GM19193 (cell line): Measurements from ENCODE around the gene NDUFS7.
A peak's percentile ranks its signal among the peaks of the same experiment; 100 is the strongest.

Experiments used
- POLR2A ChIP-seq: IDR thresholded peaks from 4 replicates; pipeline ENCODE4 v1.6.1; 2011; ENCODE audit not compliant: insufficient read depth, insufficient read length; ENCODE audit errors: extremely low read depth

The NDUFS7 gene

GRCh38 chr19:1400281-1401137 is 16.8 kb downstream of the NDUFS7 start:
- no peak for TF ChIP-seq POLR2A

GRCh38 chr19:1401138-1401888 is 17.6 kb downstream of the NDUFS7 start, which contains the start of gene GAMT:
GAMT (minus strand) TSS chr19:1401542; CDS start chr19:1401476, 66 bp downstream.
- TF ChIP-seq POLR2A = peak; percentile 64

DNA sequence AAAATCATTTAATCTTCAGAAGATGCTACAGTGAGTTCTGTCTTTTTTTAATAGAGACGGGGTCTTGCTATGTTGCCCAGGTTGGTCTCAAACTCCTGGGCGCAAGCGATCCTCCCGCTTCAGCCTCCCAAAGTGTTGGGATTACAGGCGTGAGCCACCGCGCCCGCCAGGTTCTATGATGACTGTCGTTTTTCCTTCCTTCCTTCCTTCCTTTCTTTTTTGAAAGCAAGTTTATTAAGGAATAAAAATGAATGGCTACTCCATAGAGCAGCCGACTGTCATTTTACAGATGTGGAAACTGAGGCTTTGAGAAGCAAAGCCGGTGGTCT is 18.1 kb downstream of the NDUFS7 start:
- no peak for TF ChIP-seq POLR2A

GRCh38 chr19:1402411-1403070 is 18.8 kb downstream of the NDUFS7 start:
- TF ChIP-seq POLR2A = no peak

DNA sequence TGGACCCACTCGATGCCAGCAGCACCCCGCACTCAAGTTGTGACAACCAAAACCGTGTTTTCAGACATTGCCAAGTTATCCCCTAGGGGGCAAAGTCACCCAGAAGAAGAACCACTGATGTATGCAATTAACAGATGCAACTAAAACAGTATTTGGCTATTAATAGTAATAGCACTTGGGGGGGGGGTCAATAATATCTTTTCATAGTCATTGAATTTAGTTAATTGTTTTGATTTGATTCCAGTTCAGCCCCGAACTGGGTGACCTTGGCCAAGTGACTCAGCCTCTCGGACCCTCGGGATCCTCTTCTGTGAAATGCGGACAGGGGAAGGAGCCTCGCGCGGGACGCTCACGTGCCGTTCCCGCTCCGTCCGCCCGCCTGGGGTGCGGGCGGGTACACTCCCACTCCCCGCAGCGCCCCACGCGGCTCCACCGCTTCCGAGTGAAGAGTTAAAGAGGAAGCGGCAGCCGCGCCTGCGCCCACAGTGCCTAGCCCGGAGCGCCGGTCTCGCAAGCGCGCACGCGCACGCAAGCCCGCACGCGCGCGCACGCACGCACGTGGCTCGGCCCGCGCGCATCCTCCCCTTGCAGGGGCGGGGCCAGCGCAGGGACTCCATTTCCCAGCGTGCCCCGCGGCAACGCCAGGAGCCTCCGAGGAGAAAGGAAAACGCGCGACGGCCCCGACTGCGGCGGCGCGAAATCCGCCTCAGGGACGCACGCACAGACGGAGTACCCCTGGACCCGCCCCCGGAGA is 23.2 kb downstream of the NDUFS7 start:
- TF ChIP-seq POLR2A = peak; percentile 73

DNA sequence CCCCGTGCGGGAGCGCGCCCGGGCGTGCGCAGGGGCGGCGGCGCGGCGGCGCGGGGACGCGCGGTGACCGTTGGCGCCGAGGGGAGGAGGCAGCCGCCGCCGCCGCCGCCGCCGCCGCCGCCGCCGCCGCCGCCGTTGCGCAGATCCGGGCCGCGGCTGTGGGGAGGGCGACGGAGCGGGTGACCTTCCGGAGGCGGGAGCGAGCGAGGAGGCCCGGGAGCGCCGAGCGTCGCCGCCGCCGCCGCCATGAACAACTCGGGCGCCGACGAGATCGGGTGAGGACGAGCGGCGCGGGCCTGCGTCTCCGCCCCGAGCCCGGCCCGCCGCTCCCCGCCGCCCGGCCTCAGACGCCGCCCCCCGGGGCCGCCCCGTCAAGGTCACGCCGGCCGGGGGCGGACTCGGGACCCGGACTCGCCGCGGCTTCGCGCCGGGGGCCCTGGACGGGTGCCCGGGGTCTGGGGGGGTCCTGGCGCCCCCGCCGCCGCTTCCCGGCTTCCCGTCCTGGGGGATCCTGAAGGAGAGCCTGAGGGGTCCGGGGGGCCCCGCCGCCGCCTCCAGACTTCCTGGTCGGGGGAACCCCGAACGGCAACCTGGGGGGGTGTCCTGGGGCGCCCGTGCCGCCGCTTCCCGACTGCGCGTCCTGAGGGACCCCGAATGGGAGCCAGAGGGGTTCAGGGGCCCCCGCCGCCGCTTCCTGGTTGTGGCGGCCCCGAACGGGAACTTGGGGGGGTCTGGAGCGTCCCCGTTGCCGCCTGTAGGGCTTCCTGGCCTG is 24.0 kb downstream of the NDUFS7 start, which contains the start of gene DAZAP1:
Gene DAZAP1, plus strand, starts transcription at position 59 of the 772 bp plus-strand sequence. Its CDS starts 188 bp downstream, at position 247.
- TF ChIP-seq POLR2A = no peak

GRCh38 chr19:1408300-1409203 is 24.8 kb downstream of the NDUFS7 start:
- TF ChIP-seq POLR2A = no peak

DNA sequence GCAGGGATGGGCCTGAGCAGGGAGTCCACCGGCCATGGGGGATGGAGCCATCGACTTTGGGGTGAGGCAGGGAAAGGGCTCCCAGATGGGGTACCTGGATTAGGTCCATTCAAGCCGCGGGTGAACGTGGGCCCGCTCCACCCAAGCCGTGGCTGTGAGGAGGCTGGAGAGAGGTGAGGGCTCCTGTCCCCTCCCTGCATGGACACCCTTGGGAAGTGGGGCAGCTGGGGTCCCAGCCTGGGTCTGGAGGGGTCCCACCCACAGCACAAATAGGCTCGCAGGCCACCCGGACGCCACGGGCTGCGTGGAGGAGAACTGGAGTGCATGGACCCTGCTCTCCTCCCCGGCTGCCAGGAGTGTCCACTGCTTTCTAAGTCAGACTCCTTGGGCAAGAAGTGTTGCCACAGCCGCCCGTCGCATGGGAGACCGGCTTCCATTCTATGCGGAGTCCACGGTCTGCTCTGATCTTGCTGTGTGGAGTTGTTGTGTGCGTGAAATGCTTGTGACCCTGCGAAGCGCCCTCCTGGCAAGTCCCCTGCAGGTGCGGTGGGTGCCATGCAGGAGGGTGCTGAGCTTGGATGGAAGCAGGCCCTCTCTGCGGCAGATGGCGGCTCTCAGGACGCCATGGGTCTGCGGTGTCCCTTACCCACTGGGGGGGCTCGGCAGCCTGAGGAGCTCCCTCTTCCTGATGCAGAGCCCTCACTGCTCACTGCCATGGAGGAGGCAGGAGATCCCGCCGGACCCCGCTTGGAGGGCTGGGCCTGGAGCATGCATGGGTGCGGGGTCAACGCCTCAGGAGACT is 25.7 kb downstream of the NDUFS7 start:
- no peak for TF ChIP-seq POLR2A

DNA sequence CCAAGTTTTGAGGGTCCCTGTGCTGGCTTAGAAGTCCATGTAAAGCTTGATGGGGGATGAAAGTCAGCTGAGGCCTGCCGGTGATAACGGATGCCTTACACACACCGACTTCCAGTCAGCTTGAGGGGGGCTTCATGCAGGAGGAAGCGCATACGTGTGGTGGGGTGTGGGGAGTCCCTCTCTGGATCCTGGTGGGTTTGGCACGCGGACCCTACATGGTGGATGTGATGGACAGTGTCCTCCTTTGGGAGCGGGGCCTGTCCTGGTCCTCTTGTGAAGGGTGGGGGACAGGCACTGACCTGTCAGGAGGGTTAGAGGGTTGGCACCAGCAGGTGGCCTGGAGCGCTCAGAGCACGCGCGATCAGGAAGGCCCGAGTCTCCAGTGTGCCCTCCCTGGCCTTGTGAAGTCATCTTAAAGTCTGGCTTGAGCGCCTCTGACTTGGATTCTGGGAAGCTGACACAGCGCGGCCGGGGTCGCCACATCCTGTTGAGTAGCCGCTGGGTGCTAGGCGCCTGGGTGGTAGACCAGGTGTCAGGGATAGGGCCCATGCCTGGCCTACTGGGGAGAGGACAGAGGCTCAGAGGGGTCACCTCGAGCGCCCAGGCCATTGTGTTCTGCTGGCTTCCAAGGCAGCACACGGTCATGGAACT is 26.6 kb downstream of the NDUFS7 start:
- TF ChIP-seq POLR2A = no peak

DNA sequence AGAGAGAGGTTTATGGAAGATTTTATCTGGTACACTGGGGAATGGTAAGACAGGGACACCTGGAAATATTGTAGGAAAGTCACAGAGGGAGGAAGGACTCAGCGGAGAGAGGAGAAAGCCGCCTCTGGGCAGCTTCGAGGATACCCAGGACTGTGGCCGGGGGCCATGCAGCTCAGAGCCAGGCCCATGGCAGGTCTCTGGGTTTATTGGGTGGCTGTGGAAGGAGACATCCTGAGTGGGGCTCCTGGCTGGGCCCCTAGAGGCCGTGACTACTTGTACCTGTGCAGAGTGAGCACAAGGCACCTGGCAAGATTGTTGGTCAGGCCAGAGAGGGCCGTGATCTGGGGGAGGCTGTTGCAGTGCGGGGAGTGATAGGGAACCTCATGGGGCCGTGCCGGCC is 27.1 kb downstream of the NDUFS7 start:
- no peak for TF ChIP-seq POLR2A

DNA sequence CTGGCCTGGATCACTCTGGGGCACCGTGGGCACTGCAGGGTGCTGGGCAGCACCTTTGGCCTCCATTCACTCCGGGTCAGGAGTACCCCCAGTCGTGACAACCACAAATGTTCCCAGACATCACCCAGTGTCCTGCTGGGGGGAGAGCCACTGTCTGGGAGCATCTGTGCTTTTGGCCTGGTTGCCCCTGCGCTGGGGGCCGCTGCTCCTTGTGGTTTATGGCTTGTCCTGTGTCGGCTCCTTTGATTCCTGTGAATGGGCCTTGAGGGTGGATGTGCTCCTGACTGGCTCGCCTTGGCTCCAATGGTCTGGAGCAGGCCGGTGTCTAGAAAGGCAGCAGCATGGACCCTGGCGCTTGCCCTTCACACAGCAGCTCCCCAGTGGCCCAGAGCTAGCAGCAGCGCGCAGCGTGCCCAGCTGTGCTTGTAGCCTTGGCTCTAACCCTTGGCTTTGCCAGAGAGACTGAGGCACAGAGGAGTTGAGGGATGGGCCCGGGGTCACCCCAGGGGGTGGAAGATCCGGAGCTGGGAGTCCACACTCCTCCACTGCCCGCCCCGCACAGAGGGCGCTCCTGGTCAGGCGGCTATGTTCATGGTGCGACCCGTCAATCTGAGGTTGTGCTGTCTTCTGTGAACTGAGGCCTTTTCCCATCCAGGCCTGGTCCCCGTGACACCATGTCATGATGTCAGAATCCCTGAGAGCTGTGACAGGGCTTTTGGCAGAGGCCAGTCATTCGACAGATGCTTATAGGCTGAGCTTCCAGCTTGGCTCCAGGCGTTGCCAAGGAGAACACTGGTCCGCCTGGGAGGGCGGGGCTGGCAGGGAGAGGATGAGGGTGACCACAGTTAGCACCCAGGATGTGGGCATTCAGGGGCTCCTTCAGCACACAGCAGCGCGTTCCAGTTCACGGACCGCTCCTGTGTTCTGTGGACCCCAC is 27.8 kb downstream of the NDUFS7 start:
- no peak for TF ChIP-seq POLR2A

- no peak for TF ChIP-seq POLR2A
These were observed 28.7 kb downstream of the NDUFS7 start for GRCh38 chr19:1412323-1412923.
